Activated naive CD8-positive, alpha-beta T cell treated with anti-CD3 and anti-CD28 coated beads, Interleukin-2, amount 50 U/mL, for 24 hours (primary cell): ENCODE data around the gene NUP58.

ENCODE experiments used
- ATAC-seq: fragments of 150-1000 bp; cut with Tn5 transposase; one replicate; pipeline ENCODE4 v1.10.0; 2021
- DNase-seq: peaks from one replicate; pipeline ENCODE4 v3.0.0; 2021
- H3K27ac Mint-ChIP-seq: one replicate; pipeline ENCODE4 v1.8.0; 2021; ENCODE audit warnings: mild to moderate bottlenecking, mixed read lengths
- H3K27me3 Mint-ChIP-seq: one replicate; pipeline ENCODE4 v1.8.0; 2021; ENCODE audit warnings: mixed read lengths
- H3K36me3 Mint-ChIP-seq: one replicate; pipeline ENCODE4 v1.8.0; 2021; ENCODE audit warnings: low read depth, mixed read lengths
- H3K4me1 Mint-ChIP-seq: one replicate; pipeline ENCODE4 v1.8.0; 2021; ENCODE audit warnings: mixed read lengths
- H3K4me3 Mint-ChIP-seq: one replicate; pipeline ENCODE4 v1.8.0; 2021; ENCODE audit warnings: mild to moderate bottlenecking, moderate library complexity, mixed read lengths
- H3K9me3 Mint-ChIP-seq: one replicate; pipeline ENCODE4 v1.8.0; 2021; ENCODE audit warnings: mixed read lengths

Gene NUP58

GRCh38 chr13:25378528-25378927 is 77.1 kb downstream of the NUP58 start:
- Mint-ChIP-seq H3K27ac (no peak overlapping the region), H3K4me3 (no peak overlapping the region), H3K27me3 (peaks cover 30% of the 10 kb centered on the region), H3K4me1 (no peaks in the 10 kb centered on the region), H3K9me3 (no peaks in the 10 kb centered on the region), H3K36me3 (no peaks in the 10 kb centered on the region)
- DNase-seq: no peak
- no peak for ATAC-seq

- Mint-ChIP-seq H3K27me3 (peaks cover 25% of the 10 kb centered on the region), H3K9me3 (no peaks in the 10 kb centered on the region), H3K36me3 (no peaks in the 10 kb centered on the region), H3K4me1 (no peaks in the 10 kb centered on the region), H3K4me3 (no peak overlapping the region), H3K27ac (no peak overlapping the region)
- no peak for ATAC-seq
- DNase-seq: no peak
Measured at GRCh38 chr13:25379011-25379410, 77.6 kb downstream of the NUP58 start.

DNA sequence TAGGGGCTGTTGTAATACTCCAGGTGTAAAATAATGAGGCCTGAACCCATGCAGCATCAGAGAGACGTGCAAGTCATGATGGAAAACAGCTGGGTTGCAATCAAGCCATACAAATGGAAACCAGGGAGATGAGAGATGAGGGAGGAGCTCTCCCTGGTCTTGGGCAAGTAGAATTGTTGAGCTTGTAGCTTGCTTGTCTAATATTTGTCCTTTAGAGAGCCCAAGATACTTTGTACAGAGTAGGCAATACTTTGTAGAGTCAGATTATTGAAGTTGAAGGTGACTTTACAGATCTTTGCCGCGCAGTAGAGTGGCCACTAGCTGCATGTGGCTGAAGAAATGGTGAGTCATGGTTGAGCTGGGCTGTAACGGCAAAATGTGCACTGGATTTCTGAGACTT is 78.7 kb downstream of the NUP58 start:
- no peak overlapping the region for H3K27ac Mint-ChIP-seq
- peaks cover 21% of the 10 kb centered on the region for H3K27me3 Mint-ChIP-seq
- DNase-seq: no peak
- no peaks in the 10 kb centered on the region for H3K4me1 Mint-ChIP-seq
- no peak overlapping the region for H3K4me3 Mint-ChIP-seq
- H3K36me3 Mint-ChIP-seq: no peaks in the 10 kb centered on the region
- H3K9me3 Mint-ChIP-seq: no peaks in the 10 kb centered on the region
- no peak for ATAC-seq

DNA sequence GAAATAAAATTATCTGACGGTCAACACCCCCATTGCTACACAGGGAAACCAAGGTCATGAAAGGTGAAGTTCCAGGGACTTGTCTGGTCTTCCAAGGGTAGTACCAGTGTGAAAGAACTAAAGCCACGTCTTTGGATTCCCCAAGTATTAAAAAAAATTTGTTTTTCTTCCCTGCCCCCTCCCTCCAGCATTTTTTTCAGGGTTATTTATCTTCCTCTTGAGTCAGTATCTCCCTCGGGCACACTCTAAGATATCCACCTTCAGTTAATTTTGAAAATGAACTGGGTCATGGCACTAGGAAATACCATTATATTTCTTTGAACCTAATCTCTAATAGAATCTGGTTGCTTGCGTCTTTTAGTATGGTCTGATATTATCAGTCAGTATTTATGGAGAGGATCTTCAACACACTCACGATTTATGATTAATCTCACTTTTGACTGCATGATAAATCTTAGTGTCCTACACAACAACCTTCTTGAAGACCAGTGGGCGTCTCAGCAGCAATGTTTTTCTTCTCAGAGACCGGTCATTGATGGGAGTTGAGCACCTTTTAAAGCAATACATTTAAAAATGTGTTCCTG is 79.4 kb downstream of the NUP58 start:
- Mint-ChIP-seq H3K9me3 (no peaks in the 10 kb centered on the region), H3K4me3 (no peak overlapping the region), H3K27me3 (peaks cover 18% of the 10 kb centered on the region), H3K27ac (no peak overlapping the region), H3K4me1 (no peaks in the 10 kb centered on the region), H3K36me3 (no peaks in the 10 kb centered on the region)
- DNase-seq (no peak), ATAC-seq (no peak)

DNA sequence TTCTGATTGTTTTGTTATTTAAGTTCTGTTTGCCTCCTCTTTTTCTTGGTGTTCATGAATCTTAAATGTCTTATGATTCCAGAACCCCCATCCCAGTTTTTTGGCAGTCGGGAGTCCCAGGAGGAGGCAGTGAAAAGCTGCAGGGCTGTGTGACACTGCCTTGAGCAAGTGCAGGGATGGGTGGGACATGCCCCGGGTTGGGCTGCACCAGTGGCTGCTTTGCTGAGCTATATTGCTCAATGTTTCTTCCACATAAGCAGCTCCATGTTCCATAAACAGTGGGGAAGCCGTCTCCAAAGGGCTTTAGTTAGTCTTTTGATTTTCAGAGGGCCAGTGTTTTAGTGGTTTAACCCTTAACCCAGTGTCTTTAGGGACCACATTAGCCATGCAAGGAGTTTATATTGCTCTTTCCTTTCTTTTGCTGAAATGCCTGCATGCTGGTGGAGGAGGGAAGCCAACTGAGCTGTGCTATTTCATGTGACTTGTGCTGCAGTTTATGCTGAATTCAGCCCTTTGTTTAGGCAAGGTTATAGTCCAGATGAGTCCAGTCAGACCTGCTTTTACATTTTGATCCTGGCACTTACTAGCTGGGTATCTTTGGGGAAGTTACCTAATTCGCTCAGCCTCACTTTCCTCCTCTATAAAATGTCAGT is 83.5 kb downstream of the NUP58 start:
- Mint-ChIP-seq H3K27ac (no peak overlapping the region), H3K27me3 (peaks cover 31% of the 10 kb centered on the region), H3K4me3 (no peak overlapping the region), H3K36me3 (no peaks in the 10 kb centered on the region), H3K9me3 (no peaks in the 10 kb centered on the region), H3K4me1 (no peaks in the 10 kb centered on the region)
- DNase-seq: no peak
- ATAC-seq: no peak

DNA sequence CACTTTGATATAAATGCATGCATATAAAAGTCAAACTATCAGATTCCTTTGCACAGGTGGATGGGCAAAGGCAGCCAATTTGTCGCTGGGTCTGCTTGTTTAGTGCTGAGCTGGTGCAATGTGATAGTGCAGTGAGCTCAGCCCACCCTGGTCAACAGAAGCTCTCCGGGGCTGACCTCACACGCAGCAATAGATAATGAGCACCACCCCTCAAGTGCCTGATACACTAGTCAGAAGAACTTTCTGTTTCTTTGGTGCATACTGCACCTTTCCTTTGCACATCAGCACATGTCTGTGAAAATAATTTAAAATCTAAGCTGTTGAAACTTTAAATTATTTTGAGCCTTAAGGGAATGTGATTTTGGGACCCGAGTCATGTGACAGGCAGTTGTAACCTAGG is 90.5 kb downstream of the NUP58 start:
- ATAC-seq: no peak
- no peaks in the 10 kb centered on the region for H3K4me1 Mint-ChIP-seq
- H3K9me3 Mint-ChIP-seq: no peaks in the 10 kb centered on the region
- no peak overlapping the region for H3K4me3 Mint-ChIP-seq
- no peak for DNase-seq
- H3K27ac Mint-ChIP-seq: no peak overlapping the region
- peaks cover 21% of the 10 kb centered on the region for H3K27me3 Mint-ChIP-seq
- H3K36me3 Mint-ChIP-seq: no peaks in the 10 kb centered on the region
